ENCODE data around the gene GALM.

The GALM gene

GRCh38 chr2:38740851-38741731, 75.2 kb downstream of the GALM start:
- Histone ChIP-seq H3K4me3 (ENCODE audit: low read depth, low read length) (no peak overlapping the region), H3K4me1 (ENCODE audit: control insufficient read depth, insufficient read depth, low read length, unreplicated experiment) (peaks cover 20% of the 10 kb centered on the region), H2AFZ (ENCODE audit: low read length, unreplicated experiment) (no peak overlapping the region), H3K36me3 (ENCODE audit: insufficient read depth, low read length) (peaks cover 22% of the 10 kb centered on the region), H3K27ac (ENCODE audit: low read depth, low read length) (no peak overlapping the region), H3K27me3 (ENCODE audit: insufficient read depth, low read length) (no peaks in the 10 kb centered on the region), H3K79me2 (ENCODE audit: control insufficient read depth, insufficient read depth, low read length, unreplicated experiment) (peaks cover 28% of the 10 kb centered on the region)

- H3K4me3 ChIP-seq (ENCODE audit: low read depth, low read length): no peak overlapping the region
- H3K4me1 ChIP-seq (ENCODE audit: control insufficient read depth, insufficient read depth, low read length, unreplicated experiment): peaks cover 39% of the 10 kb centered on the region
- peaks cover 41% of the 10 kb centered on the region for H3K36me3 ChIP-seq (ENCODE audit: insufficient read depth, low read length)
- H3K27ac ChIP-seq (ENCODE audit: low read depth, low read length): no peak overlapping the region
- no peak overlapping the region for H2AFZ ChIP-seq (ENCODE audit: low read length, unreplicated experiment)
- peaks cover 47% of the 10 kb centered on the region for H3K79me2 ChIP-seq (ENCODE audit: control insufficient read depth, insufficient read depth, low read length, unreplicated experiment)
- H3K27me3 ChIP-seq (ENCODE audit: insufficient read depth, low read length): no peaks in the 10 kb centered on the region
Observed at GRCh38 chr2:38742797-38743559, 77.1 kb downstream of the GALM start.

DNA sequence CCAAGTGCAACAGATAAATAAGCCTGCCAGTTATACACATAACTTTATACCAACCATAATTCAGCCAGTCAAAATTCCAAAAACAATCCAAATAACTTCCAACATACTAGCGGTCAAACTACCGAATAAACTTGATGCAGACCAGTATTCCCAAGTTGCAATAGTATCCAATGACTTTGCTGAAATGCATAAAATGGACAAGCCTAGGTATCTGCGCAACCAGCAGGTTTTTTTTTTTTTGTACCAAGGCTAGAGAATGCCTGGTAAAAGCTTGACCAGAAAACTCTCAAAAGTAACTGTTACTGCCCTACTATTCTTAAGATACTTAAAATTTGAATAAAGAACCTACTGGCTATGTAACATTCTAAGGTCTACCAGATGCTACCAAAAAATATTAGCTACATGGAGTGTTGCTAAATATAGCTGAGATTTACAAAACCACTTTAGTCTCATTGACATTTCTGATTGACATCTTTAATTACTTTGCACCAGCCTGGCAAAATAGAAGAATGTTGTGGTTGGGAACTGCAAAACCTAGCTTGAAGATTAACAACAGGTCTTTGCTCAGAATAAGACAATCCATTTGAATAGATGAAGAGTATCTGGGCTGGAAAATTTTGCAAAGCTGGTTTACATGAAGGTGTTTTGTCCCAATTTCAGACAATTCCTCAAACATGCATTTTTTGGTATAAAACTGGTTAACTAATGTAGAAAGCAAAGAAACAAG, 77.9 kb downstream of the GALM start:
- Histone ChIP-seq H3K4me3 (ENCODE audit: low read depth, low read length) (no peak overlapping the region), H3K4me1 (ENCODE audit: control insufficient read depth, insufficient read depth, low read length, unreplicated experiment) (peaks cover 48% of the 10 kb centered on the region), H3K36me3 (ENCODE audit: insufficient read depth, low read length) (peaks cover 50% of the 10 kb centered on the region), H2AFZ (ENCODE audit: low read length, unreplicated experiment) (no peak overlapping the region), H3K27me3 (ENCODE audit: insufficient read depth, low read length) (no peaks in the 10 kb centered on the region), H3K27ac (ENCODE audit: low read depth, low read length) (peak overlapping the region; percentile 9; the same call in 1 of the 2 replicates), H3K79me2 (ENCODE audit: control insufficient read depth, insufficient read depth, low read length, unreplicated experiment) (peaks cover 55% of the 10 kb centered on the region)

DNA sequence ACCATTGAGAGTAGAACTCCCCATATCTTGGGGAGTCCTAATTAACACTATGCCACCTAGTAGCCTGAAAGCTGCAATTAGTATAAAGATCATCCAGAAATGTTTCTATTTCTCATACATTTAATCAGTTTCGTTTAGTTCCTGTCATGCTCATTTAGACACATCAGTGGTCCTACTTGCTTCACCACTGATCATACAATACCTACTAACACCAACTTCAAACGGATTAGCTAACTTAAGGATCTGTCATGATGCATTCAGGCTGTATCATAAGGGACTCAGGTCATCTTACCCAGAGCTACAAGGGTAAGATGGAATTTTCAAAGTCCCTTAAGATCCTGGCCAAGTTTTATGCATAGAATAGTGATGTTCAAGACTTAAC, 78.5 kb downstream of the GALM start:
- H3K27ac ChIP-seq (ENCODE audit: low read depth, low read length): peak overlapping the region; percentile 9; the same call in 1 of the 2 replicates
- peaks cover 54% of the 10 kb centered on the region for H3K36me3 ChIP-seq (ENCODE audit: insufficient read depth, low read length)
- H3K4me1 ChIP-seq (ENCODE audit: control insufficient read depth, insufficient read depth, low read length, unreplicated experiment): peaks cover 53% of the 10 kb centered on the region
- H3K79me2 ChIP-seq (ENCODE audit: control insufficient read depth, insufficient read depth, low read length, unreplicated experiment): peaks cover 61% of the 10 kb centered on the region
- H3K27me3 ChIP-seq (ENCODE audit: insufficient read depth, low read length): no peaks in the 10 kb centered on the region
- H3K4me3 ChIP-seq (ENCODE audit: low read depth, low read length): no peak overlapping the region
- H2AFZ ChIP-seq (ENCODE audit: low read length, unreplicated experiment): no peak overlapping the region

GRCh38 chr2:38745267-38745666, 79.4 kb downstream of the GALM start:
- H3K4me3 ChIP-seq (ENCODE audit: low read depth, low read length): no peak overlapping the region; the same call in 1 of the 2 replicates
- H2AFZ ChIP-seq (ENCODE audit: low read length, unreplicated experiment): no peak overlapping the region
- H3K79me2 ChIP-seq (ENCODE audit: control insufficient read depth, insufficient read depth, low read length, unreplicated experiment): peaks cover 70% of the 10 kb centered on the region
- H3K27ac ChIP-seq (ENCODE audit: low read depth, low read length): no peak overlapping the region
- peaks cover 53% of the 10 kb centered on the region for H3K4me1 ChIP-seq (ENCODE audit: control insufficient read depth, insufficient read depth, low read length, unreplicated experiment)
- H3K36me3 ChIP-seq (ENCODE audit: insufficient read depth, low read length): peaks cover 62% of the 10 kb centered on the region
- H3K27me3 ChIP-seq (ENCODE audit: insufficient read depth, low read length): no peaks in the 10 kb centered on the region

DNA sequence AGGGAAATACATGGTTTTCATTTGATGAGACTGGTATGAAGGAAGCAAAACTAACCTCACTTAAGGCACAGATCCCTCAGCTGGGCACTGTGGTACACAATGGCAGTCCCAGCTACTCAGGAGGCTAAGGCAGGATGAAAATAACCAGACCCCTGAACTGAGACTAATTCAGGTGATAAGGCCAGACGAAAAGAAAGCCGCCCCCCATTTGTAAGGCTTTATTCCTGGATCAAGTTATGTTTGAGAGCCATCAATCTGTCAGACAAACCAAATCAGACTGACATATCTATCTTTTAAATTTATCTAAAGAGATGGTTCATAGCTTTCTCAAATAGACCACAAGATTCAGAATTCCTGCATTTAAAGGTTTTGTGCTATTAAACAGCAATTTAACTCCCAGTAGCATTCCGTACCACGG, 81.1 kb downstream of the GALM start:
- H3K27me3 ChIP-seq (ENCODE audit: insufficient read depth, low read length): no peaks in the 10 kb centered on the region
- peaks cover 78% of the 10 kb centered on the region for H3K79me2 ChIP-seq (ENCODE audit: control insufficient read depth, insufficient read depth, low read length, unreplicated experiment)
- no peak overlapping the region for H2AFZ ChIP-seq (ENCODE audit: low read length, unreplicated experiment)
- H3K36me3 ChIP-seq (ENCODE audit: insufficient read depth, low read length): peaks cover 62% of the 10 kb centered on the region
- H3K4me1 ChIP-seq (ENCODE audit: control insufficient read depth, insufficient read depth, low read length, unreplicated experiment): peaks cover 53% of the 10 kb centered on the region
- H3K4me3 ChIP-seq (ENCODE audit: low read depth, low read length): peak overlapping the region; percentile 87
- peak overlapping the region; percentile 6; the same call in 1 of the 2 replicates for H3K27ac ChIP-seq (ENCODE audit: low read depth, low read length)

GRCh38 chr2:38747819-38748218, 81.9 kb downstream of the GALM start:
- Histone ChIP-seq H3K4me1 (ENCODE audit: control insufficient read depth, insufficient read depth, low read length, unreplicated experiment) (peaks cover 53% of the 10 kb centered on the region), H3K27ac (ENCODE audit: low read depth, low read length) (peak overlapping the region; percentile 6; the same call in 1 of the 2 replicates), H3K36me3 (ENCODE audit: insufficient read depth, low read length) (peaks cover 62% of the 10 kb centered on the region), H3K79me2 (ENCODE audit: control insufficient read depth, insufficient read depth, low read length, unreplicated experiment) (peaks cover 78% of the 10 kb centered on the region), H3K27me3 (ENCODE audit: insufficient read depth, low read length) (no peaks in the 10 kb centered on the region), H2AFZ (ENCODE audit: low read length, unreplicated experiment) (no peak overlapping the region), H3K4me3 (ENCODE audit: low read depth, low read length) (peak overlapping the region; percentile 87)

- H3K27me3 ChIP-seq (ENCODE audit: insufficient read depth, low read length): no peaks in the 10 kb centered on the region
- peaks cover 75% of the 10 kb centered on the region for H3K79me2 ChIP-seq (ENCODE audit: control insufficient read depth, insufficient read depth, low read length, unreplicated experiment)
- H3K4me3 ChIP-seq (ENCODE audit: low read depth, low read length): peak overlapping the region; percentile 87
- no peak overlapping the region for H3K27ac ChIP-seq (ENCODE audit: low read depth, low read length)
- no peak overlapping the region for H2AFZ ChIP-seq (ENCODE audit: low read length, unreplicated experiment)
- peaks cover 62% of the 10 kb centered on the region for H3K36me3 ChIP-seq (ENCODE audit: insufficient read depth, low read length)
- H3K4me1 ChIP-seq (ENCODE audit: control insufficient read depth, insufficient read depth, low read length, unreplicated experiment): peaks cover 53% of the 10 kb centered on the region
Observed at GRCh38 chr2:38748391-38748790, 82.5 kb downstream of the GALM start.

- Histone ChIP-seq H3K27ac (ENCODE audit: low read depth, low read length) (no peak overlapping the region), H3K27me3 (ENCODE audit: insufficient read depth, low read length) (no peaks in the 10 kb centered on the region), H3K36me3 (ENCODE audit: insufficient read depth, low read length) (peaks cover 59% of the 10 kb centered on the region), H2AFZ (ENCODE audit: low read length, unreplicated experiment) (no peak overlapping the region), H3K4me1 (ENCODE audit: control insufficient read depth, insufficient read depth, low read length, unreplicated experiment) (peaks cover 55% of the 10 kb centered on the region), H3K79me2 (ENCODE audit: control insufficient read depth, insufficient read depth, low read length, unreplicated experiment) (peaks cover 68% of the 10 kb centered on the region), H3K4me3 (ENCODE audit: low read depth, low read length) (peak overlapping the region; percentile 87)
Observed at GRCh38 chr2:38748943-38749804, 83.3 kb downstream of the GALM start.

Data from ACC112 (cell line).